ES-I3 (cell line): ENCODE measurements around the gene KRTAP1-1.
"Not testable (repeated sequence)": the region's sequence is repeated elsewhere in the genome, so short reads cannot be mapped to it uniquely, and the experiment has no call there.

Source experiments
- H3K36me3 ChIP-seq: 2 replicates; pipeline ENCODE4 v1.6.1; 2013; ENCODE audit warnings: mild to moderate bottlenecking, low read length, control low read depth, moderate library complexity; ENCODE audit not compliant: insufficient read depth
- H3K4me1 ChIP-seq: 2 replicates; pipeline ENCODE4 v1.6.1; 2013; ENCODE audit warnings: mild to moderate bottlenecking, control low read depth, low read length; ENCODE audit not compliant: insufficient read depth
- H3K9ac ChIP-seq: 2 replicates; pipeline ENCODE4 v1.6.1; 2013; ENCODE audit warnings: low read depth, mild to moderate bottlenecking, low read length, moderate library complexity
- H3K9me3 ChIP-seq: 2 replicates; pipeline ENCODE4 v1.6.1; 2013; ENCODE audit warnings: mild to moderate bottlenecking, low read length, moderate library complexity; ENCODE audit not compliant: control insufficient read depth, insufficient read depth

Gene KRTAP1-1

GRCh38 chr17:41010441-41010840, 30.8 kb downstream of the KRTAP1-1 start:
- Histone ChIP-seq H3K9ac (no peak overlapping the region), H3K36me3 (no peaks in the 10 kb centered on the region), H3K9me3 (no peaks in the 10 kb centered on the region), H3K4me1 (peaks cover 14% of the 10 kb centered on the region)

- Histone ChIP-seq H3K9ac (no peak overlapping the region), H3K4me1 (peaks cover 14% of the 10 kb centered on the region), H3K36me3 (no peaks in the 10 kb centered on the region)
Measured at GRCh38 chr17:41009936-41010335, 31.3 kb downstream of the KRTAP1-1 start.

GRCh38 chr17:41009301-41009760, 31.9 kb downstream of the KRTAP1-1 start:
- Histone ChIP-seq H3K36me3 (no peaks in the 10 kb centered on the region; the same call in 1 of the 2 replicates), H3K4me1 (peaks cover 14% of the 10 kb centered on the region), H3K9ac (no peak overlapping the region), H3K9me3 (no peaks in the 10 kb centered on the region)

More at GRCh38 chr17:41009936-41010335, 31.3 kb downstream of the KRTAP1-1 start:
- H3K9me3 ChIP-seq = no peaks in the 10 kb centered on the region

GRCh38 chr17:41008811-41009210, 32.4 kb downstream of the KRTAP1-1 start, which contains the start of gene KRTAP3-1:
KRTAP3-1 (minus strand) TSS chr17:41009128; CDS start chr17:41009074, 54 bp downstream.
- H3K9ac ChIP-seq = no peak within 1 kb of the TSS
- H3K9me3 ChIP-seq = no peaks in the 10 kb centered on the region
- no peaks in the 10 kb centered on the region; the same call in 1 of the 2 replicates for H3K36me3 ChIP-seq
- H3K4me1 ChIP-seq = peaks cover 14% of the 10 kb centered on the region

GRCh38 chr17:41004397-41004796, 36.9 kb downstream of the KRTAP1-1 start:
- Histone ChIP-seq H3K9ac (no peak overlapping the region), H3K9me3 (no peaks in the 10 kb centered on the region), H3K4me1 (peaks cover 8% of the 10 kb centered on the region), H3K36me3 (no peaks in the 10 kb centered on the region; the same call in 1 of the 2 replicates)

GRCh38 chr17:41003926-41004325, 37.3 kb downstream of the KRTAP1-1 start:
- H3K9me3 ChIP-seq = no peaks in the 10 kb centered on the region
- H3K9ac ChIP-seq = no peak overlapping the region
- peaks cover 3% of the 10 kb centered on the region; the same call in 1 of the 2 replicates for H3K4me1 ChIP-seq
- no peaks in the 10 kb centered on the region; the same call in 1 of the 2 replicates for H3K36me3 ChIP-seq

- Histone ChIP-seq H3K9me3 (no peaks in the 10 kb centered on the region), H3K4me1 (no peaks in the 10 kb centered on the region), H3K9ac (no peak overlapping the region), H3K36me3 (no peaks in the 10 kb centered on the region; the same call in 1 of the 2 replicates)
Measured at GRCh38 chr17:41002814-41003213, 38.4 kb downstream of the KRTAP1-1 start.

- no peak overlapping the region for H3K9ac ChIP-seq
- no peaks in the 10 kb centered on the region for H3K9me3 ChIP-seq
- H3K4me1 ChIP-seq = no peaks in the 10 kb centered on the region
- H3K36me3 ChIP-seq = no peaks in the 10 kb centered on the region; the same call in 1 of the 2 replicates
Measured at GRCh38 chr17:41001795-41002194, 39.5 kb downstream of the KRTAP1-1 start.

GRCh38 chr17:40999563-40999962, 41.7 kb downstream of the KRTAP1-1 start, which contains the start of gene KRTAP3-2:
KRTAP3-2 (minus strand) TSS chr17:40999906; CDS start chr17:40999853, 53 bp downstream.
- not testable (repeated sequence) for H3K9me3 ChIP-seq, H3K4me1 ChIP-seq, H3K36me3 ChIP-seq, H3K9ac ChIP-seq

- Histone ChIP-seq H3K4me1 (no peaks in the 10 kb centered on the region), H3K9ac (no peak overlapping the region), H3K9me3 (no peaks in the 10 kb centered on the region), H3K36me3 (no peaks in the 10 kb centered on the region)
Measured at GRCh38 chr17:40997361-40997760, 43.9 kb downstream of the KRTAP1-1 start.

- no peak overlapping the region for H3K9ac ChIP-seq
- H3K9me3 ChIP-seq = no peaks in the 10 kb centered on the region
- no peaks in the 10 kb centered on the region for H3K36me3 ChIP-seq
- H3K4me1 ChIP-seq = no peaks in the 10 kb centered on the region
Measured at GRCh38 chr17:40996829-40997228, 44.4 kb downstream of the KRTAP1-1 start.

GRCh38 chr17:40995116-40995515, 46.1 kb downstream of the KRTAP1-1 start:
- Histone ChIP-seq H3K9me3 (no peaks in the 10 kb centered on the region), H3K4me1 (no peaks in the 10 kb centered on the region), H3K36me3 (no peaks in the 10 kb centered on the region), H3K9ac (no peak overlapping the region)

GRCh38 chr17:40993839-40994238, 47.4 kb downstream of the KRTAP1-1 start, which contains the start of gene KRTAP3-3:
KRTAP3-3 (minus strand) TSS chr17:40994164; CDS start chr17:40994097, 67 bp downstream.
- Histone ChIP-seq H3K9me3 (no peaks in the 10 kb centered on the region), H3K36me3 (no peaks in the 10 kb centered on the region), H3K9ac (no peak within 1 kb of the TSS), H3K4me1 (no peaks in the 10 kb centered on the region)

- Histone ChIP-seq H3K9ac (no peak overlapping the region), H3K4me1 (no peaks in the 10 kb centered on the region)
Measured at GRCh38 chr17:40993084-40993483, 48.2 kb downstream of the KRTAP1-1 start.

GRCh38 chr17:40992666-40993065, 48.6 kb downstream of the KRTAP1-1 start:
- no peak overlapping the region for H3K9ac ChIP-seq
- no peaks in the 10 kb centered on the region for H3K4me1 ChIP-seq
- H3K9me3 ChIP-seq = no peaks in the 10 kb centered on the region
- H3K36me3 ChIP-seq = no peaks in the 10 kb centered on the region

More at GRCh38 chr17:40993084-40993483, 48.2 kb downstream of the KRTAP1-1 start:
- no peaks in the 10 kb centered on the region for H3K36me3 ChIP-seq
- H3K9me3 ChIP-seq = no peaks in the 10 kb centered on the region
